ENCODE results near the gene PODN.

PODN gene

DNA sequence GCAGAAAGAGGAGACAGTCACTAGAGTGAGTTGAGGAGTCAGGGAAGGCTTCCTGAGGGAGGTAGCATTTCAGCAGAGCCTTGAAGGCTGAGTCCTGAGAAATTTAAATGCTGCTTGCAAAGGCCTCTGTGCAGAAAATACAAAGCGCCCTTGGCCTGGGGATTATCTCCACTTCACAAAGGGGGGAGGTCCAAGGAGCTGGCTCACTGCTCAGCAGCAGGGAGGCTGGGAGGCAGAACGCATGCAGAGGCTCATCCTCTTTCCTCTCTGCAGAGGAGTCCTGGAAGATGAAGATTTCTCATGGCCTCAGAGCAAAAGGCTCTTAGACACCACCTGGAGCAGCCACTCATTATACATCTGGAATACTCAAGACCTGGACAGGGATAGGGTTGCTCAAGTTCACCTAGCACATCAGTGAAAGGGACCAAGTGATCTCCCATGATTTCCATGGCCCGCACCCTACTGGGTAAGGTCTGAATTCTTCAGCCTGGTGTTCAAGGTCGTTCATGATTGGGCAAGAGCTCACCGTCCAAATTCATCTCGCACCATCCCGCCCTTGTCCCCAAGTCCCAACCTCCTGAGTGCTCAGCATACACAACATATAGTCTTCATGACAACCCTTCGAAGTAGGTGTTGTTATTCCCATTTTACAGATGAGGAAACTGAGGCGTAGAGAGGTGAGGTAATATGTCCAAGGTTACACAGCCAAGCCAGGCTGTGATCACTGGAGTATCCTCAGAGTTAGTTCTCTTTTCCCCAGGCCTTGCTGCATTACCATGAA lies 71.4 kb downstream of the PODN start:
- TF ChIP-seq, protein P1, sequence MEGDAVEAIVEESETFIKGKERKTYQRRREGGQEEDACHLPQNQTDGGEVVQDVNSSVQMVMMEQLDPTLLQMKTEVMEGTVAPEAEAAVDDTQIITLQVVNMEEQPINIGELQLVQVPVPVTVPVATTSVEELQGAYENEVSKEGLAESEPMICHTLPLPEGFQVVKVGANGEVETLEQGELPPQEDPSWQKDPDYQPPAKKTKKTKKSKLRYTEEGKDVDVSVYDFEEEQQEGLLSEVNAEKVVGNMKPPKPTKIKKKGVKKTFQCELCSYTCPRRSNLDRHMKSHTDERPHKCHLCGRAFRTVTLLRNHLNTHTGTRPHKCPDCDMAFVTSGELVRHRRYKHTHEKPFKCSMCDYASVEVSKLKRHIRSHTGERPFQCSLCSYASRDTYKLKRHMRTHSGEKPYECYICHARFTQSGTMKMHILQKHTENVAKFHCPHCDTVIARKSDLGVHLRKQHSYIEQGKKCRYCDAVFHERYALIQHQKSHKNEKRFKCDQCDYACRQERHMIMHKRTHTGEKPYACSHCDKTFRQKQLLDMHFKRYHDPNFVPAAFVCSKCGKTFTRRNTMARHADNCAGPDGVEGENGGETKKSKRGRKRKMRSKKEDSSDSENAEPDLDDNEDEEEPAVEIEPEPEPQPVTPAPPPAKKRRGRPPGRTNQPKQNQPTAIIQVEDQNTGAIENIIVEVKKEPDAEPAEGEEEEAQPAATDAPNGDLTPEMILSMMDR (IDR thresholded peaks at IDR 0.05; ENCODE audit: insufficient read depth, missing control alignments) = no peak
- DNase-seq (ENCODE audit: insufficient read length, low spot score) (no peak), FAIRE-seq (no peak)

DNA sequence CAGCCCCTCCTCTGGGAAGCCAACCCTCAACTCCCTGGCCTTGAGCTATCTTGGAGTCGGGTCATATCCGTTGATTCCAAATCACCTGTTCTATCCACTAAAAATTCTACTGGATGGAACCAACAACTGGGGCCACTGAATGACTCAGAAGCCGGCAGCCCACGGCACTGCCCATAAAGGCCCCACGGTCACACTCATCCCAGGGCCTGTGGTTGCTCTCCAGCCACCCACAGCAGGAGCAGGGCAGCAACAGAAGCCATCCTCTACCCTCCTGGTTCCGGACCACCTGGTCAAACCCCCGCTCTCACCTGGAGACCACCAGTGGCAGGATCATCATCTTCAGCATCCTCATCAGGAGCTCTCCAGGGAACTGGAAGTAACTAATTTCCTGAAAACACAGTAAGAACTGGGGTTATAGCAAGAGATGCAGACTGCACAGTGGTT lies 72.1 kb downstream of the PODN start:
- DNase-seq (ENCODE audit: insufficient read length, low spot score) (no peak), FAIRE-seq (no peak)

More for the DNA sequence above, 72.1 kb downstream of the PODN start:
- TF ChIP-seq, protein P1 (IDR thresholded peaks at IDR 0.05; ENCODE audit: insufficient read depth, missing control alignments) = no peak
